Smooth muscle cell (in vitro differentiated cells): ENCODE measurements around the gene HS6ST2. TPM values are rescaled to one million over a fixed set of nuclear protein-coding genes. Genes with fewer than 3 reads are reported as not detected.

Experiments
- DNase-seq: peaks from one replicate; lab custom pipeline; 2025; ENCODE audit not compliant: unreplicated experiment; lab: John Stamatoyannopoulos, UW
- H2AFZ ChIP-seq: fragments of 200-600 bp; sonication (generic); 2 replicates; pipeline ENCODE4 v1.6.0; 2016; ENCODE audit warnings: antibody characterized with exemption, low read depth, mild to moderate bottlenecking
- H3F3A ChIP-seq: fragments of 200-600 bp; sonication (generic); 2 replicates; pipeline ENCODE4 v1.6.0; 2017; ENCODE audit warnings: antibody characterized with exemption, low read depth
- H3K27ac ChIP-seq: fragments of 200-600 bp; sonication (generic); 2 replicates; pipeline ENCODE4 v1.5.1; 2016; ENCODE audit warnings: low read depth, mild to moderate bottlenecking
- H3K27me3 ChIP-seq: fragments of 200-600 bp; sonication (generic); 2 replicates; pipeline ENCODE4 v1.6.1; 2016; ENCODE audit warnings: low read depth, mild to moderate bottlenecking
- H3K36me3 ChIP-seq: fragments of 200-600 bp; sonication (generic); 2 replicates; pipeline ENCODE4 v1.5.1; 2016; ENCODE audit warnings: low read depth
- H3K4me1 ChIP-seq: fragments of 200-600 bp; sonication (generic); 2 replicates; pipeline ENCODE4 v1.5.1; 2016; ENCODE audit warnings: low read depth
- H3K4me2 ChIP-seq: fragments of 200-600 bp; sonication (generic); 2 replicates; pipeline ENCODE4 v1.6.0; 2016; ENCODE audit warnings: mild to moderate bottlenecking
- H3K4me3 ChIP-seq: fragments of 200-600 bp; sonication (generic); 2 replicates; pipeline ENCODE4 v1.5.1; 2016; ENCODE audit warnings: mild to moderate bottlenecking
- H3K79me2 ChIP-seq: fragments of 200-600 bp; sonication (generic); 2 replicates; pipeline ENCODE4 v1.6.0; 2016; ENCODE audit warnings: low read depth, mild to moderate bottlenecking
- H3K9ac ChIP-seq: fragments of 200-600 bp; sonication (generic); 2 replicates; pipeline ENCODE4 v1.6.0; 2016; ENCODE audit warnings: low read depth
- H3K9me3 ChIP-seq: fragments of 200-600 bp; sonication (generic); replicated peaks from 2 replicates; pipeline ENCODE4 v1.5.1; 2016; ENCODE audit warnings: low read depth
- H4K20me1 ChIP-seq: fragments of 200-600 bp; sonication (generic); 2 replicates; pipeline ENCODE4 v1.6.0; 2016; ENCODE audit warnings: low read depth
- CTCF ChIP-seq: fragments of 200-600 bp; sonication (generic); IDR thresholded peaks from 2 replicates; pipeline ENCODE4 v1.5.1; 2017; ENCODE audit warnings: borderline replicate concordance, mild to moderate bottlenecking, antibody characterized with exemption; ENCODE audit not compliant: insufficient read depth, poor library complexity, severe bottlenecking
- WGBS: methylation state at CpG from one replicate; pipeline ENCODE4 v1.1.7; 2016; ENCODE audit warnings: low lambda C conversion rate; 5-methylcytosine and 5-hydroxymethylcytosine counted together
- polyA plus RNA-seq: library from polyadenylated mRNA; unstranded; fragments of >200 nt; fragmentation: Nextera tagmentation; extraction: Ambion mirVana; gene quantifications from 2 replicates; pipeline ENCODE4 v1.2.1, GENCODE V29; 2016
- total RNA-seq: library from RNA; depleted of rRNA; stranded (reverse); fragments of >200 nt; gene quantifications from 2 replicates; pipeline ENCODE4 v1.2.3, GENCODE V29; 2014

The HS6ST2 gene
- total and polyA plus RNA-seq, 2 experiments from 2014 or later, result 12.7 to 13.3 TPM

- Histone ChIP-seq H2AFZ (no peak overlapping the region), H3K9ac (no peak overlapping the region), H3K4me3 (no peak overlapping the region), H3K4me1 (no peaks in the 10 kb centered on the region), H3K9me3 (no peaks in the 10 kb centered on the region), H4K20me1 (no peaks in the 10 kb centered on the region), H3K27ac (no peak overlapping the region), H3K36me3 (no peaks in the 10 kb centered on the region), H3F3A (peaks cover 7% of the 10 kb centered on the region), H3K4me2 (no peak overlapping the region), H3K79me2 (no peaks in the 10 kb centered on the region), H3K27me3 (no peaks in the 10 kb centered on the region)
- TF ChIP-seq CTCF, result no peak
- no peak for DNase-seq
Measured at GRCh38 chrX:132836471-132836870, 122.0 kb downstream of the HS6ST2 start.

DNA sequence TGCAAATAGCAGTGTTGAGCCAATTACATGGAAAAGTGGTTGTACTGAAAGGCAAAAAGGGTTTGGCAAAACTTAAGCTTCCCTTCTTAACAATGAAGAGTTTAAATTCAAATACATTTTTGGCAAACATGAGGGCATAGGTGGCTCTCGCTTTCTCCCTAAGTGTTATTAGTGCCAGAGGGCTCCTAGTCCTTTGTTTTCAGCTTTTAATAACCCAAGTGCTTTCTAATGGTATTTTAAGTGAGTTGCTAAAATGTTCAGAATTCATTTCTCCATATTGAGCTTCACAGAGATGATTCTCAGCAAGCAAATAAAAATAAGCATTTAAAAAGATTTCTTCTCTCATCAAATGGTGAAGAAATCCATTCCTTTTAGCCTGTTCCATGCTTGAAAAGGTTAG, 123.7 kb downstream of the HS6ST2 start:
- TF ChIP-seq CTCF, result no peak
- H3K27me3 ChIP-seq, result no peaks in the 10 kb centered on the region
- 74% methylated on average over 1 of the region's 1 CpG for WGBS
- H3K9me3 ChIP-seq, result no peaks in the 10 kb centered on the region
- H3F3A ChIP-seq, result peaks cover 7% of the 10 kb centered on the region
- no peak overlapping the region for H3K4me2 ChIP-seq
- no peak overlapping the region for H3K4me3 ChIP-seq
- H4K20me1 ChIP-seq, result no peaks in the 10 kb centered on the region
- no peaks in the 10 kb centered on the region for H3K79me2 ChIP-seq
- H3K4me1 ChIP-seq, result no peaks in the 10 kb centered on the region
- DNase-seq, result no peak
- no peak overlapping the region for H3K9ac ChIP-seq
- H3K27ac ChIP-seq, result no peak overlapping the region
- H3K36me3 ChIP-seq, result no peaks in the 10 kb centered on the region
- no peak overlapping the region for H2AFZ ChIP-seq

GRCh38 chrX:132834109-132834508, 124.3 kb downstream of the HS6ST2 start:
- H3K27me3 ChIP-seq, result no peaks in the 10 kb centered on the region
- H3K36me3 ChIP-seq, result no peaks in the 10 kb centered on the region
- H2AFZ ChIP-seq, result no peak overlapping the region
- H3K4me2 ChIP-seq, result no peak overlapping the region
- H4K20me1 ChIP-seq, result no peaks in the 10 kb centered on the region
- H3K27ac ChIP-seq, result no peak overlapping the region
- no peak for TF ChIP-seq CTCF
- WGBS, result 84% methylated on average over 5 of the region's 5 CpGs
- no peaks in the 10 kb centered on the region for H3K79me2 ChIP-seq
- no peak overlapping the region for H3K4me3 ChIP-seq
- H3K9me3 ChIP-seq, result no peaks in the 10 kb centered on the region
- H3K9ac ChIP-seq, result no peak overlapping the region
- H3K4me1 ChIP-seq, result no peaks in the 10 kb centered on the region
- H3F3A ChIP-seq, result peaks cover 7% of the 10 kb centered on the region
- DNase-seq, result no peak

DNA sequence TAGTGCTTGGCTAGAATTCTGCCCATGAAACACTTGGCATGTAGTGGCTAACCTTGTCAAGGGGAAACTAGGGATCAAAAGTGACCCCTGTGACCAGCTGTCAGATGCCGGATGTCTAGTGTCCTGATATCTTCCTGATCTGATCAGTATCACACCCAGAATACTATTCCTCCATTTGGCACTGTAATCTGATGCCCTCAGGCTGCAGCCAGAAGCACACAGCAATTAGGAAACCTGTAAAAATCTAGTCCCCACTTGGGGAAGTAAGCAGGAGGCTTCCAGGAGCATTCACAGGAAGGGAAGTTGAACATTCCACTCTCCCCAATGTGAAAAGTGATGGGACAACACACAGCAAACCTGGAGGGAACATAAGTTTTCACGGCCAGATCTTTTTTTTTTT, 125.1 kb downstream of the HS6ST2 start:
- no peaks in the 10 kb centered on the region for H3K9me3 ChIP-seq
- H3K4me2 ChIP-seq, result no peak overlapping the region
- H3K79me2 ChIP-seq, result no peaks in the 10 kb centered on the region
- no peak overlapping the region for H3K4me3 ChIP-seq
- no peak for DNase-seq
- no peak overlapping the region for H3K9ac ChIP-seq
- H2AFZ ChIP-seq, result no peak overlapping the region
- no peak overlapping the region for H3K27ac ChIP-seq
- no peaks in the 10 kb centered on the region for H3K4me1 ChIP-seq
- 72% methylated on average over 2 of the region's 2 CpGs for WGBS
- TF ChIP-seq CTCF, result no peak
- H3K27me3 ChIP-seq, result no peaks in the 10 kb centered on the region
- no peaks in the 10 kb centered on the region for H4K20me1 ChIP-seq
- no peaks in the 10 kb centered on the region for H3K36me3 ChIP-seq
- peaks cover 7% of the 10 kb centered on the region for H3F3A ChIP-seq
